HG03342 (cell line): ENCODE data around the gene OLFM1.

ENCODE experiments used
- ATAC-seq: cut with Tn5 transposase; IDR thresholded peaks from one replicate; pipeline ENCODE4 v1.9.1; 2021; ENCODE audit warnings: mild to moderate bottlenecking, moderate library complexity; ENCODE audit not compliant: unreplicated experiment

OLFM1 gene

GRCh38 chr9:135076143-135076875, 11.2 kb upstream of the OLFM1 start:
- ATAC-seq: no peak

DNA sequence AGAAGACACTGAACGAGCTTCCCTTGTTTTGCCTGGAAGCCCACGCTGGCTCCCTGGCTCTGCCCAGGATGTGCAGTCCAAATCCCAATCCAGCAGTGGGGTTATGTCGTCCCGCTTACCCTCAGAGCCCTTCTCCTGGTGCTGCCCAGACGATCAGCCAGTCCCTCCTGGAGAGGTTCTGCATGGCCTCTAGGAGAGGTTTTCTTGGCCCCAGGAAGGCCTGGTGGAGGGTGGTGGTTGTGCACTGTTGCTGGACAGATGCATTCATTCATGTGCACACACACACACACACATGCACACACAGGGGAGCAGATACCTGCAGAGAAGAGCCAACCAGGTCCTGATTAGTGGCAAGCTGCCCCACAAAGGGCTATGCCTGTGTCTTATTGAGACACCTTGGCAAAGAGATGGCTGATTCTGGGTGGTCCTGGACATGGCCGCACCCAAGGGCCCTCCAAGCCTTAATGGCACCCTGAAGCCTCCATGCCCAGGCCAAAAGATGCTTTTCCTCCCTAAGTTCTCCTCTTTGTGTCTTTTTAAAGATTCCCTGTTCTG, 10.5 kb upstream of the OLFM1 start:
- no peak for ATAC-seq

GRCh38 chr9:135077497-135078200, 9.8 kb upstream of the OLFM1 start:
- ATAC-seq: no peak

GRCh38 chr9:135078361-135078821, 9.1 kb upstream of the OLFM1 start:
- no peak for ATAC-seq

GRCh38 chr9:135079018-135079417, 8.4 kb upstream of the OLFM1 start:
- no peak for ATAC-seq

DNA sequence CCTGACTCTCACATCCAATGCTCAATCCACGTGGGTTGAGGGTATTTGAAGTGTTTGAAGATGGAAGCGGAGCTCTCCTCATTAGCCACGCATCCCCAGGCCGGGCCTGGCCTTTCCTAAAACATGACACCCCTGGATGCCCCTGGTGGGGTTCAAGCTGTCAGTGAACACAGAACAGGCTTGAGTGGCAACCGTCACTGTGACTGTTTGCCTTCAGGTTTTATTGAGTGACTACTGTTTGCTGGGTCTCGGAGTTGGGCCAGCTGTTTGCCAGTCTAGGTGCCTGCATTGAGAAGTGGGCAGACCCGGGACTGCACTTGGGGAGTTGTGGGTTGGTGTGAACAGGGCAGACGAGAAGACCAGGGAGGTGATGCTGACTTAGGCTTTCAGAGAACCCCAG, 7.8 kb upstream of the OLFM1 start:
- no peak for ATAC-seq

DNA sequence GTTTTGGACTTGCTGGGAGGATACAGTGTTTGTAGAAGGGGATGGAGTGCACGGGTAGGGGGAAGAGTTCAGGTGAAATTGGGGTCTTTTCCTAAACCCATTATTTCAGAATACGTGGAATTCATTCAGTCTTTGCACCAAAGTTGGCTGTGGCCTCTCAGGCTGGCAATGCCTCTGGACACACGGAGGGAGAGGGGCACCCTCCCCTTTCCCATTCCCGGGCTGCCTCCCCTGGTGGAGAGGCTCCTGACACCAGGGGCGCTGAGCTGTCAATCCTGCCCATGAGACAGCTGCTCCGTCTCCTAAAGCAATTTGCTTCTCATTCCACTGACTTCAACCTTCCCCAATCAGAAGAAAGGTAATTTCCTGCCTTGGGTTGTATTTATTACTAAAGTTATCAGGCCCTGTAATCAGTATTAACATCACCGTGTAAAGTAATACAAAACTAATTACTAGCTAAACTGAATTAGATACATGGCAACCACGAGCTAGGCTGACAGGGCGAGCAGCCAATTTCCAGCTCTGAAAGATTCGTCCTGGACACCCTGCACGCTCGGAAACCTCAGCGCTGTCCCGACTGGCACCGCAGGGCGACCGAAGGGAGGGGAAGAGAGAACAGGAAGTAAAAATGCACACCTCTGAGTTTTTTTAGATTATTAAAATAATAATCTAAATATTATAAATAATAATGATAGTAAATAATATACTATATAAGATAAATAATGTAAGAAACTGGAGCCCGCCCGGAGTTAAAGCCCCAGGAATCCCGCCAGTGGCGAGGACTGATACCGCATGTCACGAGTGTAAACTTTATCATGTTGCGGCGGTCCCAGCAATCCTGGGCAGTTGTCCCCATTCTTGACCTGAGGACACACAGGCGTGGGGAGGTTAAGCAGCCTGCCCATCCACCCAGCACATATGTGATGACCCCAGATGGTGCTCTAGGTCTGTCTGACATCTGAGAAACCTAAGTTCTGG, 6.9 kb upstream of the OLFM1 start:
- ATAC-seq: no peak

GRCh38 chr9:135081264-135081660, 6.2 kb upstream of the OLFM1 start:
- ATAC-seq: no peak

GRCh38 chr9:135081731-135082130, 5.7 kb upstream of the OLFM1 start:
- ATAC-seq: no peak

GRCh38 chr9:135082536-135082935, 4.9 kb upstream of the OLFM1 start:
- ATAC-seq: no peak

- no peak for ATAC-seq
Observed at GRCh38 chr9:135083241-135083810, 4.1 kb upstream of the OLFM1 start.

- no peak for ATAC-seq
Observed at GRCh38 chr9:135083831-135084230, 3.6 kb upstream of the OLFM1 start.

GRCh38 chr9:135084262-135084661, 3.2 kb upstream of the OLFM1 start:
- no peak for ATAC-seq

DNA sequence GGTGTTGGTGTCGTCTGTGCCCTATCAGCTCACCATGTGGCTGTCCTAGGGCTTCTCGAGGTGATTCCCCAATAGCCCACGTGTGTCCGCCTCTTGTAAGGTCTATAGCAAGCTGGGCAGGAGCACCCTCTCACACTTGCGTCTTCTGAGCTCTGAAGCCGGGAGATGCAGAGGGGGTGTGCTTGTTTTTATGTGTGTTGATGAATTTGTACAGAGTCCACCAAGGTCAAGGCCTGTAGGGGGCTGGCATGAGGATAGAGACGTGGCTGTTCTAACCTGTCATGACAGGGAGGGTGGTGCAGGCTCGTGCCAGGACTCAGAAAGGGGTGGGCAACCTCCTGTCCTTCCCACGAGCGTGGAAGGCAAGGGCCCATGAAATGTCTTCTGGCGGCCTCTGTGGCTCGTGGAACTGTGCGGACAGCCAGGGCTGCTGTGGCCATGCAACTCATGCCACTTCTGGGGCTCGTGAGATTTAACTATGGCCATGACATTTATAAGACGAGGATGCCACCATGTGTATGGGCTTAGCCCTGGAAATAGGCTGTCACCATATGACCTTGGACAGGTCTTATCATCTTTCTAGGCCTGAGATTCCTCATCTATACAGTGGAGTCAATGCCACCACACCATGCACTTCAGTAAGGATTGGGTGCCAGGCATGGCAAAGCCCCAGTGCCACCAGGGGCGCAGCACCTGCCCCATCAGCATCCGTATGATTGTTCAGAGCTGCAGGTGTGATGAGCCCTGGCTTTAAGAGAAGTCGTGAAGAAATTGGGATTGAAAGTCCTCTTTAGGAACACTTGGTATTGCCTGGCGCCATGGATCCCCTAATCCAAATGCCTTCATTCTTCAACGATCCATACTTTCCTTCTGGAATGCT, 2.3 kb upstream of the OLFM1 start:
- no peak for ATAC-seq

DNA sequence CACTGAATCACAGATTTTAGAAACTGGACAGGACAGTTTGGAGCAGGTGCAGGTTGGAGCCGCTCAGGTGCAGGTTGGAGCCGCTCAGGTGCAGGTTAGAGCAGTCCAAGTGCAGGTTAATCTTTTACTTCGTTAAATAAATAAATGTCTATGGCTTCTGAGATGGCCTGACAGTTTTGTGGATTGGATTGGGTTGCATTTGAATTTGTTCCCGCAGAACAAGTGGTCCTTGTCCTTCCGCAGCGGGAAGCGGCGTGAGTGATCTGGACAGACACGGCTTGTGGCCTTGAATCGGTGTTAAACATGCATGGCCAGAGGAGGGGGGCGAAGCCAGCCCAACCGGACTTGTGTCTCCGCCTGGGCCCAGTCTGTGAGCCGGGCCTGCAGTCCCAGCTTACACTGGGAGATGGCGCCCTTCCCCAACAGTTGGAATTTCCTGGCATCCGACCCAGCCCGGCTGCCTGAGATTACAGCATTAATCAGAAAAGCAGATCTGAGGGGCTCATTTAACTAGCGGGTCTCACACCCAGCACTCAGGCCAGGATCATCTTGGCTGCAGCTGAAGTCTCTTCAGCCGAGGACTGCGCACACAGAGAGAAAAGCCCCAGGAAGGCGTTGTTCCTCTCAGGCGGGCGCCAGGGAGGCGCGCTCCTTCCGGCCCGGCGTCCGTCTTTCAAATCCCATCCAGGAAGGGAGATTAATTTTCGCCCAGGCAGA, 1.5 kb upstream of the OLFM1 start:
- ATAC-seq: no peak

DNA sequence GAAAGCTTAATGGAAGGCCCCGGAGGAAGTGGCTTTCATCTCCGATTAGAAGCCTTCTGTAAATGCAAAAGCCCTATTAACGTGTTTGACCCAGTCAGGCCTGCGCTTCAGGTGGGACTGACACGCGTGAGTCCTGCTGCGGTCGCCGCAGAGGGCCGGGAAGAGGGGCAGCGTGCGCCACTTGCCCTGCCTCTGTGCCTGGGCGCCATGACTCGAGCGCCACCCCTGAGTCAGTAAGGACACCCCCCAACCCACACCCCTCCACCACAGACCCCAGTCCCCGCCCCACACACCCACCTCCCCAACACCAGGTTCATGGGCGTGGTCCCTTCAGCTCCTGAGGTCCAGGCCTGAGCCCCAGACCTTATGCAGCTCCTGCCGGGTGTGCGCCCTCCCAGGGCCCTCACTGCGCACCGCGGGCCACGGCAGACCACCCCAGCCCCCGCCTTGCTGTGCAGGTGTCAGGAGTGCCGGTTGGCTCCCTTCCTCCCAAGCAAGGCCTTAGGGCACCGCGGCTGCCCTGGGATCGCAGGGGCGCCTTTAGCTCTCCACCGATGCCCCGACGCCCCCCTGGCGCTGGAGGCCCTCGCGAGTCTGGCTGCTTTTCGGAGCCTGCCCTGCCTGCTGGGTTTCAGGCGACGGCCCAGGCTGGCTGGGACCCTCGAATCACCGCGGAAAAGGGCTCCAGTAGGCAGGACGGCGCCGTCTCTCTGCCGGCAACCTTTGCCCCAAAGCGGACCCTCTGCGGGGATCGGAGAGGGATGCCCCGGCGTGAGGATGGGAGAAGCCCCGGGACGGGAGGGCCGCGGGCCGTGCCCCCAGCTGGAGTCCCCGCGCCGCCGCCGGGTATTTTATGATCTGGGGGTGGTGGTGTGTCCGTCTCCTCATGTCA, 625 bp upstream of the OLFM1 start:
- ATAC-seq: no peak

DNA sequence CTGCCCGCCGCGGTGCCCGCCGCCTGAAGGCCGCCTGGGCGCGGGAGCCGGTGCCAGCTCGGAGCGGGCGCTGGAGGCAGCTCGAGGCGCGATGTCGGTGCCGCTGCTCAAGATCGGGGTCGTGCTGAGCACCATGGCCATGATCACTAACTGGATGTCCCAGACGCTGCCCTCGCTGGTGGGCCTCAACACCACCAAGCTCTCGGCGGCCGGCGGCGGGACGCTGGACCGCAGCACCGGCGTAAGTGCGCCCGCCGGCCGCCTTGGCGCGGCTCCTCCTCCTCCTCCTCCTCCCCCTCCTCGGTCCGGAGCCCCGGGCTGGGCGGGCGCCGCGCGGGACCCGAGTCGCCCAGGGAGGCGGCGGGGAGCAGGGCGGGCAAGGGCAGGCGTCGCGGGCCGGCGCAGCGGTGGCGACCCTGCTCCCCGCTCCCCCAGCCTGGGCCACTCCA, 455 bp downstream of the OLFM1 start:
- no peak for ATAC-seq
